ENCODE measurements around the gene MAN1C1. TPM values are rescaled to one million over a fixed set of nuclear protein-coding genes. Genes with fewer than 3 reads are reported as not detected.

MAN1C1 gene
- total RNA-seq, 1 experiment from 2014 or later: 1.2 TPM

DNA sequence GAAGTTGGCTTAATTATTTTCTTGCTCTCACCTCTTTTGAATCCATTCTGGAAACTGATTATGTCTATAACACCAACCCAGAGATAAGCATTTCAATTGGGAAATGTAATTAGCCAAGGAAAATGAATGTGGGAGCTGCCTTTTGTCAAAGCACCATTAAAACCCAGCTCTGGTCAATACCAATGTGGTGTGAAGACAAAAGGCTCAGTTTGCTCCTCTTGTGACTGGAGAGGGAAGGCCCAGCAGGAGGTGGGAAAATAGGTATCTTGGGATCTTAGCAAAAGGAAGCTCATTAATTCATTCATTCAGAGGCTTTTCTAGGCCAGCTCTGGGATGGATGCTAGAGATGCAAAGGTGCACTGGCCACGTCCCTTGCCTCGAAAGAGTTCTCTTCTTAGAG, 108.4 kb downstream of the MAN1C1 start:
- TF ChIP-seq ZBTB33 (IDR thresholded peaks at IDR 0.05; ENCODE audit: extremely low read depth, insufficient replicate concordance, low read length) (no peak), TCF7L2 (IDR thresholded peaks at IDR 0.05; ENCODE audit: borderline replicate concordance, extremely low read depth, insufficient read depth, insufficient read length) (no peak), EZH2phosphoT487 (IDR thresholded peaks at IDR 0.05; ENCODE audit: borderline replicate concordance) (no peak), EZH2 (IDR thresholded peaks at IDR 0.05) (no peak), ZNF274 (IDR thresholded peaks at IDR 0.05; ENCODE audit: low read depth, low read length) (no peak), POLR2AphosphoS5 (IDR thresholded peaks at IDR 0.05; ENCODE audit: low read depth, low read length) (no peak), REST (IDR thresholded peaks at IDR 0.05; ENCODE audit: low read depth) (no peak), SRF (IDR thresholded peaks at IDR 0.05; ENCODE audit: low read depth) (no peak), EGR1 (IDR thresholded peaks at IDR 0.05; ENCODE audit: low read depth) (no peak), ATF3 (IDR thresholded peaks at IDR 0.05) (no peak), YY1 (IDR thresholded peaks at IDR 0.05; ENCODE audit: extremely low read depth, insufficient replicate concordance, low read depth, low read length) (no peak), JUND (IDR thresholded peaks at IDR 0.05) (no peak), SP1 (IDR thresholded peaks at IDR 0.05; ENCODE audit: low read depth) (no peak), ZFX (IDR thresholded peaks at IDR 0.05) (no peak), POLR2A (IDR thresholded peaks at IDR 0.05; ENCODE audit: borderline replicate concordance, extremely low read depth, insufficient read depth, insufficient read length) (no peak), FOSL1 (IDR thresholded peaks at IDR 0.05; ENCODE audit: low read depth) (no peak)
- TF ChIP-seq, protein P1, sequence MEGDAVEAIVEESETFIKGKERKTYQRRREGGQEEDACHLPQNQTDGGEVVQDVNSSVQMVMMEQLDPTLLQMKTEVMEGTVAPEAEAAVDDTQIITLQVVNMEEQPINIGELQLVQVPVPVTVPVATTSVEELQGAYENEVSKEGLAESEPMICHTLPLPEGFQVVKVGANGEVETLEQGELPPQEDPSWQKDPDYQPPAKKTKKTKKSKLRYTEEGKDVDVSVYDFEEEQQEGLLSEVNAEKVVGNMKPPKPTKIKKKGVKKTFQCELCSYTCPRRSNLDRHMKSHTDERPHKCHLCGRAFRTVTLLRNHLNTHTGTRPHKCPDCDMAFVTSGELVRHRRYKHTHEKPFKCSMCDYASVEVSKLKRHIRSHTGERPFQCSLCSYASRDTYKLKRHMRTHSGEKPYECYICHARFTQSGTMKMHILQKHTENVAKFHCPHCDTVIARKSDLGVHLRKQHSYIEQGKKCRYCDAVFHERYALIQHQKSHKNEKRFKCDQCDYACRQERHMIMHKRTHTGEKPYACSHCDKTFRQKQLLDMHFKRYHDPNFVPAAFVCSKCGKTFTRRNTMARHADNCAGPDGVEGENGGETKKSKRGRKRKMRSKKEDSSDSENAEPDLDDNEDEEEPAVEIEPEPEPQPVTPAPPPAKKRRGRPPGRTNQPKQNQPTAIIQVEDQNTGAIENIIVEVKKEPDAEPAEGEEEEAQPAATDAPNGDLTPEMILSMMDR (IDR thresholded peaks at IDR 0.05 in 2 of 3, conservative IDR thresholded peaks at IDR 0.05 in 1 of 3; ENCODE audit: borderline replicate concordance in 1 of 3, insufficient read depth in 1 of 3, low read depth in 2 of 3, low read length in 2 of 3): no peak
- ChIA-PET POLR2A (no interaction called here), CTCF (interaction anchor here (0.7 to 1.7 kb wide), 4 partner anchors 8 to 73 kb away, joined by 3 to 10 read pairs (median 4); no protein-coding TSS in a partner anchor), RAD21 (ENCODE audit: low non-redundant PET in 1 of 2, low total read pairs in 2 of 2, uncharacterized antibody in 2 of 2, unreplicated experiment in 2 of 2) (no interaction called here)
- intact Hi-C loops (cut with micrococcal nuclease): no loop called here
- Histone ChIP-seq H3K9me3 (ENCODE audit: control insufficient read depth in 1 of 2, insufficient read depth in 1 of 2, low read depth in 1 of 2, low read length in 2 of 2) (no peaks in the 10 kb centered on the region), H2AFZ (ENCODE audit: low read depth, low read length, poor library complexity, severe bottlenecking) (no peak overlapping the region), H3K9me2 (ENCODE audit: insufficient read depth) (no peaks in the 10 kb centered on the region), H3K4me2 (ENCODE audit: low read length) (no peak overlapping the region), H3K4me3 (replicated peaks in 1 of 2; ENCODE audit: low read depth in 1 of 2, low read length in 2 of 2) (no peak overlapping the region), H3K9ac (ENCODE audit: low read length) (no peak overlapping the region), H4K20me1 (ENCODE audit: insufficient read depth) (no peaks in the 10 kb centered on the region), H3K4me1 (ENCODE audit: control insufficient read depth in 1 of 2, insufficient read depth in 2 of 2, low read length in 2 of 2) (no peaks in the 10 kb centered on the region), H3K36me3 (ENCODE audit: control insufficient read depth in 1 of 2, insufficient read depth in 2 of 2, low read length in 2 of 2) (no peaks in the 10 kb centered on the region), H3K27me3 (ENCODE audit: insufficient read depth, low read length) (no peaks in the 10 kb centered on the region), H3K79me2 (ENCODE audit: insufficient read depth, low read length) (no peaks in the 10 kb centered on the region), H3K27ac (ENCODE audit: low read depth, low read length) (no peak overlapping the region)
- BruUV-seq (replicated peaks): no TSS peak
- DNase-seq (ENCODE audit: low read depth, low spot score) (no peak), ATAC-seq (no peak)

All from HCT116 (cell line).